Common myeloid progenitor, CD34-positive (primary cell): ENCODE data around the gene HIVEP1.
A peak's percentile ranks its signal among the peaks of the same experiment; 100 is the strongest.

Source experiments
- CTCF ChIA-PET: fragments of 350-600 bp; sonication (Branson Sonifier 250); formaldehyde crosslinking; loops from one replicate; lab custom pipeline; 2021; ENCODE audit warnings: antibody characterized with exemption; lab: Charles Lee
- POLR2A ChIA-PET: fragments of 350-600 bp; sonication (Branson Sonifier 250); formaldehyde crosslinking; loops from one replicate; lab custom pipeline; 2021; ENCODE audit warnings: antibody characterized with exemption; lab: Charles Lee
- DNase-seq, 3 donors: peaks; one replicate each; pipeline versions ENCODE4 v3.0.0 to v3.0.0-alpha.2; 2013
- H3K27ac ChIP-seq, 2 experiments: 1 replicate in 1 of 2; 2 replicates in 1 of 2; pipeline ENCODE4 v1.7.0; 2013; ENCODE audit warnings: inconsistent platforms in 2 of 2, low read length in 2 of 2, mild to moderate bottlenecking in 2 of 2, low read depth in 1 of 2, moderate library complexity in 1 of 2; ENCODE audit not compliant: severe bottlenecking in 2 of 2, insufficient read depth in 1 of 2, poor library complexity in 1 of 2
- H3K27me3 ChIP-seq, 5 experiments: replicated peaks in 2 of 5; 1 replicate in 3 of 5; 2 replicates in 2 of 5; pipeline versions ENCODE4 v1.6.1 to v1.7.0; 2013; ENCODE audit warnings: low read length in 4 of 5, mild to moderate bottlenecking in 2 of 5, moderate library complexity in 2 of 5, inconsistent platforms in 1 of 5; ENCODE audit not compliant: insufficient read depth in 5 of 5, control insufficient read depth in 4 of 5
- H3K36me3 ChIP-seq, 4 experiments: 1 replicate in 2 of 4; 2 replicates in 2 of 4; pipeline versions ENCODE4 v1.6.1 to v1.7.0; 2013; ENCODE audit warnings: low read length in 3 of 4, control low read depth in 1 of 4, mild to moderate bottlenecking in 1 of 4; ENCODE audit not compliant: control insufficient read depth in 4 of 4, insufficient read depth in 4 of 4
- H3K4me1 ChIP-seq, 4 experiments: 1 replicate in 3 of 4; 2 replicates in 1 of 4; pipeline versions ENCODE4 v1.6.1 to v1.7.1; 2013; ENCODE audit warnings: low read length in 3 of 4, mild to moderate bottlenecking in 3 of 4, control low read depth in 1 of 4, inconsistent platforms in 1 of 4, moderate library complexity in 1 of 4; ENCODE audit not compliant: control insufficient read depth in 4 of 4, insufficient read depth in 4 of 4; ENCODE audit errors: control extremely low read depth in 1 of 4
- H3K4me3 ChIP-seq, 7 experiments: 1 replicate in 4 of 7; 2 replicates in 3 of 7; pipeline versions ENCODE4 v1.5.1 to v1.7.0; 2013; ENCODE audit warnings: mild to moderate bottlenecking in 7 of 7, low read length in 6 of 7, moderate library complexity in 6 of 7, inconsistent platforms in 2 of 7, low read depth in 2 of 7, control low read depth in 1 of 7; ENCODE audit not compliant: insufficient read depth in 4 of 7, control insufficient read depth in 1 of 7; ENCODE audit errors: extremely low read depth in 1 of 7
- H3K9me3 ChIP-seq, 5 experiments: 1 replicate in 4 of 5; 2 replicates in 1 of 5; pipeline versions ENCODE4 v1.6.1 to v1.7.1; 2013; ENCODE audit warnings: low read length in 4 of 5, mild to moderate bottlenecking in 2 of 5, inconsistent platforms in 1 of 5, low read depth in 1 of 5, moderate library complexity in 1 of 5; ENCODE audit not compliant: control insufficient read depth in 4 of 5, insufficient read depth in 2 of 5; ENCODE audit errors: control extremely low read depth in 1 of 5
- WGBS: methylation state at CpG from one replicate; pipeline ENCODE4 v1.1.5; 2013; ENCODE audit not compliant: insufficient coverage; 5-methylcytosine and 5-hydroxymethylcytosine counted together

The HIVEP1 gene

DNA sequence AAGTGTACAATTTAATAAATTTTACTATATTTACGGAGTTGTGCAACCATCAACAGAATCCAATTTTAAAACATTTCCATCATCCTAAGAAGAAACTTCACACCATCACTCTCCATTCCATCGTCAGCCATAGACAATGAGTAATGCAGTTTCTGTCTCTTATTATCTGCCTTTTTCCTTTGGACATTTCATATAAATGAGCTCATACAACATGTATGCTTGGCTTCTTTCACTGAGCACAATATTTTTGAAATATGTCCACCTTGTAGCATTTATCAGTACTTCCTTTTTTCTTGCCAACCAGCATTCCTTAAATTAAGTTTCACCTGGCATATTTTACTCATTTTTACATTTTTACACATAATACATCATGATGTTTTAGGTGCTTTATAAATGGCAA is 22.7 kb upstream of the HIVEP1 start:
- Histone ChIP-seq H3K4me3 (no peak overlapping the region), H3K27me3 (no peaks in the 10 kb centered on the region), H3K9me3 (no peaks in the 10 kb centered on the region), H3K4me1 (no peaks in the 10 kb centered on the region), H3K27ac (no peak overlapping the region), H3K36me3 (no peaks in the 10 kb centered on the region)
- WGBS = 100% methylated on average over 1 of the region's 2 CpGs
- no peak for DNase-seq
- CTCF ChIA-PET = interaction anchor here (1.4 kb wide), 1 partner anchor 10 kb away, joined by 3 read pairs; no protein-coding TSS in a partner anchor
- POLR2A ChIA-PET = no interaction called here

DNA sequence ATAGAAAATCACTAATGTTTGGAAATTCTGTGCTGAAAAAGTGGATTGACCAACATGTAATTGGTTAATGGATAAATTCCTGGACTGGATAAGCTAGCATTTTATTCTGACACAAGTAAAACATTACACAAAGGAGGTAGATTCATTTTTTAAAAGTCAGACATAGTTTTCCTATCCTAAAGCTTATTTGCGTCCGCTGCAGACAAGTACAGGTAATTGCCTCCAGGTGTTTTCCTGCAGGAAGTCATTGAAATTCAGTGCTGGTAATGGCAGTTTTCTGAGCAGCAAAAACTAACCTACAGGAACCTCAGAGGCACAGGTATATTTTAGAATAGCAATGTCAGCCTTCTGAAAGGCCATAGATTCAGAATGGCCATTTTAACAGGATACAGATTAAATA is 20.0 kb upstream of the HIVEP1 start:
- H3K27me3 ChIP-seq = no peaks in the 10 kb centered on the region
- H3K36me3 ChIP-seq = no peaks in the 10 kb centered on the region
- no peak for DNase-seq
- no CpG with 5 or more reads among the region's 2 CpGs for WGBS
- ChIA-PET CTCF (interaction anchor here (0.7 to 2.9 kb wide), 4 partner anchors 10 to 15 kb away, joined by 3 to 10 read pairs (median 5); no protein-coding TSS in a partner anchor), POLR2A (no interaction called here)
- no peak overlapping the region for H3K27ac ChIP-seq
- H3K4me3 ChIP-seq = no peak overlapping the region
- H3K4me1 ChIP-seq = no peaks in the 10 kb centered on the region
- H3K9me3 ChIP-seq = no peaks in the 10 kb centered on the region

DNA sequence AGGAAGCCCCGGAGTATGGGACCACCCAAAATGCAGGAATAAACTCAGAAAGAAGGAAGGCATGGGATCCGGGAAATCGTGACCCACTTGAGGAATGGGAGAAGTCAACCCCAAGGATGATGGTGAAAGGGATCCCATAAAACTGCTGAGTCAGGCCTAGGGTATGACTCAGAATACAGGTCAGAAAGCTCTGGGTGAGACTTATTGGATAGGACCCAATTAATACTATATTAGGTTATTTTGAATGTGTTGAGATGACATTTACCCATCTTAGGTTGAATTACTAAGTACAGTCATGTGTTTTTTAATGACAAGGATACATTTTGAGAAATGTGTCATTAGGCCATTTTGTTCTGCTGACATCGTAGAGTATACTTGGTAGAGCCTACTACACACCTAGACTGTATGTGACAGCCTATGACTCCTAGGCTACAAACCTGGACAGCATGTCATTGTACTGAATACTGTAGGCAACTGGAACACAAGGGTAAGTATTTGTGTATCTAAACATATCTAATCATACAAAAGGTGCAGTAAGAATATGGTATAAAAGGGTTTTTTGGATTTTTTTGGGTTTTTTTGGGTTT is 17.1 kb upstream of the HIVEP1 start:
- POLR2A ChIA-PET = no interaction called here
- Histone ChIP-seq H3K27ac (no peak overlapping the region), H3K9me3 (no peaks in the 10 kb centered on the region), H3K4me3 (no peak overlapping the region), H3K27me3 (no peaks in the 10 kb centered on the region), H3K4me1 (no peaks in the 10 kb centered on the region), H3K36me3 (no peaks in the 10 kb centered on the region)
- 95% methylated on average over 3 of the region's 4 CpGs for WGBS
- CTCF ChIA-PET = no interaction called here
- DNase-seq = peak in 1 of 3 donors; percentile 14

DNA sequence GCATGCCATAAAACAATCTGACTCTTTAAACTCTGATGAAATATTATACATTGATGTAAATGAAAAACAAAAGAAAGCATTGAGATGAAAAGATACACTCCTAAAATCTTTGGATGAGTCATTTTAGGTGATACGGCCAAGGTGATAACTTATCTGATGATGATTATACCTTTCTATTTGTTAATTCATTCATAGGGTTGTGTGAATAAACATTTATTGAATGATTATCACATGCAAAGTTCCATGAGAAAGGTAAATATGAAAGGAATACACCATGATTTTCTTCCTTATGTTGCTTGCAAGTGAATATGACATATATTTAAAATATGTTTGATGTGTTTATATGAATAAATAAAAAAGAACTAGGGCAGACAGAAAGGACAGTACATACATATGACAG is 15.4 kb upstream of the HIVEP1 start:
- Histone ChIP-seq H3K36me3 (no peaks in the 10 kb centered on the region), H3K27me3 (no peaks in the 10 kb centered on the region), H3K4me3 (no peak overlapping the region), H3K9me3 (no peaks in the 10 kb centered on the region), H3K27ac (no peak overlapping the region), H3K4me1 (peaks cover 0 to 2% (median 0%) of the 10 kb centered on the region in 4 experiments)
- ChIA-PET CTCF (no interaction called here), POLR2A (no interaction called here)
- DNase-seq = no peak
- WGBS = no CpG with 5 or more reads among the region's 1 CpG

DNA sequence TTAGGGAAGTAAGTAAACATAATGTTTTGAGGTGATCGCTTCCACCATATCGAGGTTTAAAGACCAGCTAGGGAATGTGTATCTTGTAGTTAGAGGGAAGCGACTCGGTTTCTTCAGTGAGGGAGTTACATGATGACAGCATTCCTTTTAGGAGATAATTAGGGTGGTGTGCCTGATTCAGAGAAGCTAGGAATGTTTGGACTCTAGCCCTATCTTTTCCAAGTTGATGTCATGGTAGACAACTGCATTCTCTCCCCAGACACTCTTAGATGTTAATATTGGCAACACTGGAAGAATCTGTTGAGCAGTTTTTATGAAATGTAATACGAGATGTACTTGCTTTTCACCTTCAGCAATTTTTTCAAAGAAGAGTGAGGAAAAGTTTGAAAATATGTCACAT is 12.9 kb upstream of the HIVEP1 start:
- ChIA-PET CTCF (no interaction called here), POLR2A (no interaction called here)
- no peak overlapping the region for H3K27ac ChIP-seq
- DNase-seq = no peak
- no peaks in the 10 kb centered on the region for H3K27me3 ChIP-seq
- 100% methylated on average over 1 of the region's 5 CpGs for WGBS
- H3K36me3 ChIP-seq = no peaks in the 10 kb centered on the region
- H3K4me3 ChIP-seq = no peak overlapping the region
- no peaks in the 10 kb centered on the region for H3K9me3 ChIP-seq
- H3K4me1 ChIP-seq = peaks cover 0 to 2% (median 0%) of the 10 kb centered on the region in 4 experiments

DNA sequence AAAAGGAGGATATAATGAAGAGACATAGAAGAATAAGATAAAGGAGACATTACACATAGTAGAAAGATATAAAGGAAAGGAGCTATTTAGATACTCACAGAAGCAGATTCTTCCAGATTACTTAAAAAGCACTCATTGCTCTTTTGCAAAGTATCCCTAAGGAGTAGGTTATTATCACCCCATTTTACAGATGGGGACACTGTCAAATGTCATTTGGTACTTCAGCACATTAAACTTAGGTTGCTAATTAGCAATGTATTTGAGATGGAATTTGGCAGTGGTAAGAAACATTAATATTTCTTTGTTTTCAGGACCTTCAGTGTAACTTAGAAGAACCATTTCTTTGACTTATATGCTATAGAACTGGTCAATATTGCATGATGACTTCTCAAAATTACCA is 11.9 kb upstream of the HIVEP1 start:
- H3K36me3 ChIP-seq = no peaks in the 10 kb centered on the region
- H3K27ac ChIP-seq = no peak overlapping the region
- no peaks in the 10 kb centered on the region for H3K9me3 ChIP-seq
- ChIA-PET POLR2A (no interaction called here), CTCF (no interaction called here)
- H3K4me3 ChIP-seq = no peak overlapping the region
- no peaks in the 10 kb centered on the region for H3K27me3 ChIP-seq
- no peak for DNase-seq
- H3K4me1 ChIP-seq = peaks cover 0 to 2% (median 0%) of the 10 kb centered on the region in 4 experiments

DNA sequence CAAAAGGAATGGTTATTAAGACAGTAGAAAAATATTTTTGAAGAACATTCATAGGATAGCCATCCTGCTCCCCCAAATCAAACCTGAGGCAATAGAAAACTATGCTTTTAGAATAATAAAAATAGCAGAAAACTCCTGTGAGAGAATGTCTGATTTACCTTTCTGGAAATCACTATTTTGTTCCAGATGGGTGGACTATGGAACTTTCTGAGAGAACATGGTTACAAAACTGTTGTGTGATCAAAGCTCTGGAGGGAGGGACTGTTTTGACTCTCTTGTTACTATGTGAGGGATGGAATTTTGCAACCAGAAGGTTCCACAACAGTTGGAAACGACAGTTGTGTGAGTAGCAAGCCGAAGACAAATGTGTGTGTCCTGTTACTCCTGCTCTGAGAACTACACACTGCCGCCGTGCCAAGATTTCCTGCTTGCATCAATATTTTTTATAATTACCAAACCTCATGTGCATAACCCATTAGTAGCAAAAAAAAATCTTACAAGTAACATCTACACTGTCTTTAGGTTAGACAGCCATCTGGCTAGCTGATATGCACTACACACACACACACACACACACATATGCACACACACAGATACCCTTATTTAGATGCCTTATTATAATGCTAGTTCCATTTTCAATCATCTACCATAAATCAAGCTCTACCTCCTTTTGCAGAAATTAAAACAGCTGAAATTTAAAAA is 11.0 kb upstream of the HIVEP1 start:
- ChIA-PET CTCF (interaction anchor here (0.9 to 2.1 kb wide), 2 partner anchors 9 to 10 kb away, joined by 4 to 10 read pairs; no protein-coding TSS in a partner anchor), POLR2A (no interaction called here)
- Histone ChIP-seq H3K27me3 (no peaks in the 10 kb centered on the region), H3K27ac (no peak overlapping the region), H3K9me3 (no peaks in the 10 kb centered on the region), H3K4me3 (no peak overlapping the region), H3K4me1 (peaks cover 0 to 2% (median 0%) of the 10 kb centered on the region in 4 experiments), H3K36me3 (no peaks in the 10 kb centered on the region)
- DNase-seq = no peak
- 90% methylated on average over 2 of the region's 4 CpGs for WGBS
